Measurements from ENCODE around the gene CFAP70. TPM values are rescaled to one million over a fixed set of nuclear protein-coding genes. Genes with fewer than 3 reads are reported as not detected.

The CFAP70 gene
- total RNA-seq, 2 experiments from 2014 or later = 0.58 to 0.71 TPM

DNA sequence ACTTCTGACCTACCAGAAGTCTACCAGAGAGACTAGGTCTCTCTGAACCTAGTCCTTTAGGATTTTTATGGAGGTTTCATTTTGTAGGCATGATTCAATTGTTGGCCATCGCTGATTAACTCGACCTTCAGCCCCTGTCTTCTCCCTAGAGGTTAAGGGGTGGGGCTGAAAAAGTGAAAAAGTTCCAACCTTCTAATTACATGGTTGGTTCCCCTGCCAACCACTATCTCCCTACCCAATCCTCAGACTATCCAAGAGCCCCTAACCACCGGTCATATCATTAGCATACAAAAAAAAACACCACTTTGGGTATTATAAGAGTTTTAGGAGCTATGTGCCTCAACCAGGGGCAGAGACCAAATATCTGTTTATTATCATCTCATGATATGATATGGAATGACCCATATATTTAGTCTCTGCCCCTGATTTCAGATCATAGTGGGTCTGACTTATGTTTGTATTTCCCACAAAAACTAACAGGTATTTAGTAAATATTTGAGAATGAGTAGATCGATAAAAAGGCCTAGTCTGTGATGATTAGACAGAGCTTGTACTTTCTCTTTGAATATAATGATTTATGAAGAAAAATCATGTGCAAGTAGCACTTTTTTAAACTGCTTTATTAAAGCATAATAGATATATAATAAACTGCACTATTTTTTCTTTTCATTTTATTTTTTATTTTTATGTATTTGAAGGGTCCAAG is 147.4 kb downstream of the CFAP70 start:
- CTCF ChIA-PET = no interaction called here
- Mint-ChIP-seq H3K4me3 (no peak overlapping the region), H3K27ac (no peak overlapping the region), H3K9me3 (ENCODE audit: low read depth) (no peaks in the 10 kb centered on the region), H3K36me3 (ENCODE audit: low read depth) (peaks cover 25% of the 10 kb centered on the region), H3K4me1 (no peaks in the 10 kb centered on the region), H3K27me3 (no peaks in the 10 kb centered on the region)
- no peak for ATAC-seq
- POLR2A ChIA-PET = no interaction called here
- DNase-seq = no peak
- intact Hi-C loops (cut with DNase I, micrococcal nuclease) = no loop called here

DNA sequence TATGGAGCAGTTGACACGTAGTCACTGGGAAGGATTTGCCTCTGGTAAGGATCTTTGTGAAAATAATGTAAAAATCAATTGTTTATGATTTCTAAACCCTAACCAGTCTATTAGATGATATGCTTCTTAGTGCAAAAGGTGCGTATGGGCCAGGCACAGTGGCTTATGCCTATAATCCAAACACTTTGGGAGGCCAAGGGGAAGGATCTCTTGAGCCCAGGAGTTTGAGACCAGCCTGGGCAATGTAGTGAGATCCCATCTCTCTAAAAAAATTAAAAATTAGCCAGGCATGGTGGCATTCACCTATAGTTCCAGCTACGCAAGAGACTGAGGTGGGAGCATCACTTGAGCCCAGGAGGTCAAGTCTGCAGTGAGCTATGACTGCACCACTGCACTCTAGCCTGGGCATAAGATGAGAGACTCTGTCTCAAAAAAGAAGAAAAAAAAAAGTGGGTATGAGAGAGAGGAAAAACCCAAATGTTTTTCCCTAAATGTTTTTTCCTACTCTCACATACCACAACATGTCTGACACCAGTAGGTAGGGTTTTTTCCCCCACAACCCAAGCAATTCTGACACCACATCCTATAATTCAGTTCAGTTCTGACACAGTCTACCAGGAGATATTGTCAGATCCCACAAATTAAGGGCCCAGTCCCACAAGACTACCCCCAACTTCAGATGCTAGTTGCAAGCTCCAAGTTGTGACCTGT is 148.1 kb downstream of the CFAP70 start:
- peaks cover 6% of the 10 kb centered on the region for H3K9me3 Mint-ChIP-seq (ENCODE audit: low read depth)
- peaks cover 25% of the 10 kb centered on the region for H3K36me3 Mint-ChIP-seq (ENCODE audit: low read depth)
- no peak overlapping the region for H3K4me3 Mint-ChIP-seq
- no peak for ATAC-seq
- no peak overlapping the region for H3K27ac Mint-ChIP-seq
- CTCF ChIA-PET = no interaction called here
- H3K4me1 Mint-ChIP-seq = no peaks in the 10 kb centered on the region
- intact Hi-C loops (cut with DNase I, micrococcal nuclease) = no loop called here
- POLR2A ChIA-PET = no interaction called here
- no peak for DNase-seq
- H3K27me3 Mint-ChIP-seq = no peaks in the 10 kb centered on the region

DNA sequence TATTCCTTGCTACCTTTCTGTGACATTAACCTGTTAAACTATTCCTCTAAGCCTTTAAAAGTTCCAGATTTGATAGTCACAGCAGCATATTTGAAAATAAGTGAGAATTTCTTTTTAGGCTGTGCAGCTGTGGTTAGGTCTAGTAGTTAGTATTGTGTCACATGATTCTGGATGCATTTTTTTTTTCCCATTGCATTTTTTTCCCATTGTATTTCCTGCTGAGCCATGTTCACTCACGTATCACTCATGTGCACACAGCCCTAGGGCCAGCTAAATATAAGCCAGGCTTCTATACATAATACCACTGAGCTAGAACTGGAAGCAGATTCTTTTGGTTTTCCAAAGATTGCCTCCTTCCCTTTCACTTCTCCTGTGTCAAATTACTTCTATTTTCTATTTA is 149.0 kb downstream of the CFAP70 start:
- CTCF ChIA-PET = no interaction called here

DNA sequence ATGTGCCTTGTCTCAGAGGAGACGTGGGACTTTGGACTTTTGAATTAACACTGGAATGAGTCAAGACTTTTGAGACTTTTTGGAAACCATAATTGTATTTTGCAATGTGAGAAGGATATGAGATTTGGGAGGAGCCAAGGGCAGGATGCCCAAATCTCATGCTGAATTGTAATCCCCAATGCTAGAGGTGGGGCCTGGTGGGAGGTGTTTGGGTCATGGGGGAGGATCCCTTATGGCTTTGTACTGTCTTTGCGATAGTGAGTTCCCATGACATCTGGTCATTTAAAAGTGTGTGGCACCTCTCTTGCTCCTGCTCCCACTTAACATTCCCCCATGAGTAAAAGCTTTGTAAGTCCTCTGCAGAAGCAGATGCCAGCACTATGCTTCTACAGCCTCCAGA is 150.8 kb downstream of the CFAP70 start:
- intact Hi-C loops (cut with DNase I, micrococcal nuclease) = no loop called here
- no peak for DNase-seq
- Mint-ChIP-seq H3K9me3 (ENCODE audit: low read depth) (peaks cover 6% of the 10 kb centered on the region), H3K36me3 (ENCODE audit: low read depth) (peaks cover 18% of the 10 kb centered on the region), H3K4me1 (peaks cover 3% of the 10 kb centered on the region), H3K27me3 (no peaks in the 10 kb centered on the region), H3K4me3 (no peak overlapping the region), H3K27ac (no peak overlapping the region)
- POLR2A ChIA-PET = no interaction called here
- CTCF ChIA-PET = interaction anchor here (0.5 to 0.7 kb wide), 2 partner anchors 355 to 665 kb away, joined by 3 read pairs; no protein-coding TSS in a partner anchor
- no peak for ATAC-seq

More for the DNA sequence above, 149.0 kb downstream of the CFAP70 start:
- Mint-ChIP-seq H3K9me3 (ENCODE audit: low read depth) (peaks cover 6% of the 10 kb centered on the region), H3K36me3 (ENCODE audit: low read depth) (peaks cover 27% of the 10 kb centered on the region), H3K4me3 (no peak overlapping the region), H3K4me1 (peaks cover 3% of the 10 kb centered on the region), H3K27ac (no peak overlapping the region), H3K27me3 (no peaks in the 10 kb centered on the region)
- DNase-seq = no peak
- no peak for ATAC-seq
- intact Hi-C loops (cut with DNase I, micrococcal nuclease) = no loop called here
- POLR2A ChIA-PET = interaction anchor here (0.6 kb wide), 1 partner anchor 12 kb away, joined by 5 read pairs; no protein-coding TSS in a partner anchor

DNA sequence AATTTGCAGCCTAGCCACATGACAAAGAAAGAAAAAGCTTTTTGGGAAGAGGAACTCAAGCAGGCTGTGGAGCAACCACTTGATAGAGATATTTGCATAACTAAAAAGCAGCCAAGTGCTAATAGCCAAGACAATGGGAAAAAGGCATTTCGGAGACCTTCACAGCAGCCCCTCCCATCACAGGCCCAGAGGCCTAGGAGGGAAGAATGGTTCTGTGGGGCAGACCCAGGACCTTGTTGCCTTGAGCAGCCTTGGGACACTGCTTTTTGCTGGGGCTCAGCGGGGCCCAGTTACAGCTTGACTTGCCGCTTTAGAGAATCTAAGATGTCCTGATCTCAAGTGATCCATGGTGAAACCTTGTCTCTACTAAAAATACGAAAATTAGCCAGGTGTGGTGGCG is 152.3 kb downstream of the CFAP70 start:
- H3K4me3 Mint-ChIP-seq = no peak overlapping the region
- peaks cover 14% of the 10 kb centered on the region for H3K36me3 Mint-ChIP-seq (ENCODE audit: low read depth)
- peaks cover 6% of the 10 kb centered on the region for H3K9me3 Mint-ChIP-seq (ENCODE audit: low read depth)
- H3K27ac Mint-ChIP-seq = no peak overlapping the region
- H3K4me1 Mint-ChIP-seq = peaks cover 3% of the 10 kb centered on the region
- no peak for DNase-seq
- POLR2A ChIA-PET = no interaction called here
- ATAC-seq = no peak
- CTCF ChIA-PET = interaction anchor here (1.2 kb wide), 1 partner anchor 8 kb away, joined by 3 read pairs; no protein-coding TSS in a partner anchor
- intact Hi-C loops (cut with DNase I, micrococcal nuclease) = no loop called here
- H3K27me3 Mint-ChIP-seq = no peaks in the 10 kb centered on the region

DNA sequence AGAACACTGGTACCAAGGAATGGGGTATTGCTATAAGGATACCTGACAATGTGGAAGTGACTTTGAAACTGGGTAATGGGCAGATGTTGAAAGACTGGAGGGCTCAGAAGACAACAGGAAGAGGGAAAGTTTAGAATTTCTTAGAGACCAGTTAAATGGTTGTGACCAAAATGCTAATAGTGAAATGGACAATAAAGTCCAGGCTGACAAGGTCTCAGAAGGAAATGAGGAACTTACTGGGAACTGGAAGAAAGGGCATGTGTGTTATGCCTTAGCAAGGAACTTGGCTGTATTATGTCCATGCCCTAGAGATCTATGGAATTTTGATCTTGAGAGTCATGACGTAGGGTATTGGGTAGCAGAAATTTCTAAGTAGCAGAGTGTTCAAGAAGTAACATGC is 152.8 kb downstream of the CFAP70 start:
- ATAC-seq (no peak), DNase-seq (no peak)
- H3K27me3 Mint-ChIP-seq = no peaks in the 10 kb centered on the region
- ChIA-PET CTCF (interaction anchor here (1.2 kb wide), 1 partner anchor 8 kb away, joined by 3 read pairs; no protein-coding TSS in a partner anchor), POLR2A (no interaction called here)
- intact Hi-C loops (cut with DNase I, micrococcal nuclease) = no loop called here
- no peak overlapping the region for H3K27ac Mint-ChIP-seq
- H3K4me1 Mint-ChIP-seq = peaks cover 3% of the 10 kb centered on the region
- H3K4me3 Mint-ChIP-seq = no peak overlapping the region
- peaks cover 13% of the 10 kb centered on the region for H3K36me3 Mint-ChIP-seq (ENCODE audit: low read depth)
- peaks cover 6% of the 10 kb centered on the region for H3K9me3 Mint-ChIP-seq (ENCODE audit: low read depth)

DNA sequence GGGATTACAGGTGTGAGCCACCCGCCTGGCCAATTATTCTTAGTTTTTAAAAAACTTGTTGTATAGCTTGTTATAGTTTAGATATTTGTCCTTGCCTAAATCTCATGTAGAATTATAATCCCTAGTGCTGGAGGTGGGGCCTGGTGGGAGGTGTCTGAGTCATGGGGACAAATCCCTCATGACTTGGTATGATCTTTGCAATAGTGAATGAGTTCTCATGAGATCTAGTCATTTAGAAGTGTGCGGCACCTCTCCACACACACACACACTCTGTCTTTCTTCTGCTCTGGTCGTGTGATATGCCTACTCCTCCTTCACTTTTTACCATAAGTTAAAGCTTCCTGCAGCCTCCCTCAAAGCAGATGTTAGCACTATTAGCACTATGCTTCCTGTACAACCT is 153.6 kb downstream of the CFAP70 start:
- H3K27me3 Mint-ChIP-seq = no peaks in the 10 kb centered on the region
- ChIA-PET POLR2A (no interaction called here), CTCF (interaction anchor here (1.1 kb wide), 1 partner anchor 106 kb away, joined by 12 read pairs; no protein-coding TSS in a partner anchor)
- no peak overlapping the region for H3K27ac Mint-ChIP-seq
- ATAC-seq (no peak), DNase-seq (no peak)
- peaks cover 3% of the 10 kb centered on the region for H3K4me1 Mint-ChIP-seq
- peaks cover 6% of the 10 kb centered on the region for H3K9me3 Mint-ChIP-seq (ENCODE audit: low read depth)
- H3K36me3 Mint-ChIP-seq (ENCODE audit: low read depth) = peaks cover 9% of the 10 kb centered on the region
- H3K4me3 Mint-ChIP-seq = no peak overlapping the region
- intact Hi-C loops (cut with DNase I, micrococcal nuclease) = no loop called here

Other genes starting within 250 kb of the CFAP70 start
- gene NUDT13, start 248.4 kb downstream of the CFAP70 start, total RNA-seq = 1 to 10 TPM; 1.6 to 2.2 TPM
- gene ECD, start 190.9 kb downstream of the CFAP70 start, total RNA-seq = 10 to 100 TPM; 41.0 to 50.7 TPM
- gene FAM149B1, start 190.7 kb downstream of the CFAP70 start, total RNA-seq = 10 to 100 TPM; 16.0 to 18.6 TPM
- 10 to 100 TPM; 36.9 to 45.4 TPM for gene DNAJC9, start 111.6 kb downstream of the CFAP70 start, total RNA-seq
- 100 to 1,000 TPM; 123 to 138 TPM for gene MRPS16, start 106.2 kb downstream of the CFAP70 start, total RNA-seq
- 100 to 1,000 TPM in 1 of 2 experiments, 10 to 100 TPM in 1; 94.6 to 118 TPM for gene ANXA7, start 55.2 kb upstream of the CFAP70 start, total RNA-seq
- gene MSS51, start 74.7 kb upstream of the CFAP70 start, total RNA-seq = 1 to 10 TPM; 1.9 to 2.4 TPM
- 10 to 100 TPM; 42.3 to 45.3 TPM for gene PPP3CB, start 137.2 kb upstream of the CFAP70 start, total RNA-seq
- gene USP54, start 232.5 kb upstream of the CFAP70 start, total RNA-seq = 1 to 10 TPM; 4.3 to 4.5 TPM

All from activated CD4-positive, alpha-beta T cell treated with anti-CD3 and anti-CD28 coated beads for 36 hours (primary cell).